ENCODE data around the gene ZNF488. TPM values are rescaled to one million over a fixed set of nuclear protein-coding genes. Genes with fewer than 3 reads are reported as not detected.

Gene ZNF488
- polyA plus RNA-seq, 1 of the 3 experiments (the other 2 are of a cell fraction): 0.59 TPM

- TF ChIP-seq RCOR1 (IDR thresholded peaks at IDR 0.05; ENCODE audit: low read length): no peak
- Histone ChIP-seq H3K79me2 (ENCODE audit: insufficient read depth) (no peaks in the 10 kb centered on the region), H3K27ac (ENCODE audit: low read depth in 2 of 2, low read length in 1 of 2) (no peak overlapping the region), H2AFZ (ENCODE audit: low read depth) (no peak overlapping the region), H3K4me3 (ENCODE audit: low read depth in 2 of 2, low read length in 1 of 2) (no peak overlapping the region), H3K36me3 (replicated peaks in 1 of 2; ENCODE audit: control insufficient read depth in 1 of 2, insufficient read depth in 2 of 2, low read length in 1 of 2) (no peaks in the 10 kb centered on the region), H3K9me3 (no peaks in the 10 kb centered on the region), H4K20me1 (ENCODE audit: insufficient read depth) (no peaks in the 10 kb centered on the region), H3K4me2 (no peak overlapping the region), H3K4me1 (ENCODE audit: control insufficient read depth in 1 of 2, insufficient read depth in 2 of 2, low read depth in 1 of 2, low read length in 1 of 2) (no peaks in the 10 kb centered on the region; a peak in 1 of 4 replicates), H3K9ac (no peak overlapping the region), H3K9me2 (no peaks in the 10 kb centered on the region), H3K27me3 (ENCODE audit: insufficient read depth) (no peaks in the 10 kb centered on the region), H3F3A (replicated peaks; ENCODE audit: insufficient read depth) (peaks cover 2% of the 10 kb centered on the region)
- 67% methylated on average over 4 of the region's 4 CpGs for WGBS (ENCODE audit: low lambda C conversion rate)
- no peak for DNase-seq
- POLR2A ChIA-PET: no interaction called here
- CTCF ChIA-PET: interaction anchor here (0.7 kb wide), 1 partner anchor 15 kb away, joined by 3 read pairs; no protein-coding TSS in a partner anchor
Observed at GRCh38 chr10:47423476-47423875, 39.4 kb upstream of the ZNF488 start.

GRCh38 chr10:47421057-47421952, 37.2 kb upstream of the ZNF488 start:
- ChIA-PET POLR2A (no interaction called here), CTCF (no interaction called here)
- Histone ChIP-seq H2AFZ (ENCODE audit: low read depth) (no peak overlapping the region), H3K27me3 (ENCODE audit: insufficient read depth) (no peaks in the 10 kb centered on the region), H3K36me3 (replicated peaks in 1 of 2; ENCODE audit: control insufficient read depth in 1 of 2, insufficient read depth in 2 of 2, low read length in 1 of 2) (no peaks in the 10 kb centered on the region), H3K4me1 (ENCODE audit: control insufficient read depth in 1 of 2, insufficient read depth in 2 of 2, low read depth in 1 of 2, low read length in 1 of 2) (no peaks in the 10 kb centered on the region; a peak in 1 of 4 replicates), H4K20me1 (ENCODE audit: insufficient read depth) (no peaks in the 10 kb centered on the region), H3K9me3 (no peaks in the 10 kb centered on the region), H3K4me3 (ENCODE audit: low read depth in 2 of 2, low read length in 1 of 2) (no peak overlapping the region), H3K27ac (ENCODE audit: low read depth in 2 of 2, low read length in 1 of 2) (no peak overlapping the region), H3K9ac (no peak overlapping the region), H3F3A (replicated peaks; ENCODE audit: insufficient read depth) (peaks cover 2% of the 10 kb centered on the region), H3K4me2 (0 out of 2 replicates have a peak overlapping the region, but pooled peaks have one; percentile 24), H3K9me2 (no peaks in the 10 kb centered on the region), H3K79me2 (ENCODE audit: insufficient read depth) (no peaks in the 10 kb centered on the region)
- TF ChIP-seq FOSL2 (IDR thresholded peaks at IDR 0.05; ENCODE audit: borderline replicate concordance, low read depth) (peak; percentile 22; the same call in 1 of the 2 replicates), GATA2 (CRISPR knock-in tag; IDR thresholded peaks at IDR 0.05) (no peak), RCOR1 (IDR thresholded peaks at IDR 0.05; ENCODE audit: low read length) (no peak), NFIC (IDR thresholded peaks at IDR 0.05; ENCODE audit: borderline replicate concordance) (no peak), POLR2AphosphoS5 (IDR thresholded peaks at IDR 0.05; ENCODE audit: low read depth, low read length) (no peak)
- 55% methylated on average over 5 of the region's 7 CpGs for WGBS (ENCODE audit: low lambda C conversion rate)
- DNase-seq: no peak

- no peaks in the 10 kb centered on the region for H3K9me2 ChIP-seq
- H3K9ac ChIP-seq: no peak overlapping the region
- no peaks in the 10 kb centered on the region for H3K27me3 ChIP-seq (ENCODE audit: insufficient read depth)
- 0 out of 2 replicates have a peak overlapping the region, but pooled peaks have one; percentile 24 for H3K4me2 ChIP-seq
- TF ChIP-seq RXRA (IDR thresholded peaks at IDR 0.05; ENCODE audit: borderline replicate concordance, low read depth): no peak
- no peak for TF ChIP-seq POLR2AphosphoS5 (IDR thresholded peaks at IDR 0.05; ENCODE audit: low read depth, low read length)
- peaks cover 2% of the 10 kb centered on the region for H3F3A ChIP-seq (replicated peaks; ENCODE audit: insufficient read depth)
- H3K27ac ChIP-seq (ENCODE audit: low read depth in 2 of 2, low read length in 1 of 2): no peak overlapping the region
- no peaks in the 10 kb centered on the region for H4K20me1 ChIP-seq (ENCODE audit: insufficient read depth)
- no peaks in the 10 kb centered on the region for H3K9me3 ChIP-seq
- no peaks in the 10 kb centered on the region for H3K79me2 ChIP-seq (ENCODE audit: insufficient read depth)
- no peaks in the 10 kb centered on the region for H3K36me3 ChIP-seq (replicated peaks in 1 of 2; ENCODE audit: control insufficient read depth in 1 of 2, insufficient read depth in 2 of 2, low read length in 1 of 2)
- ChIA-PET CTCF (no interaction called here), POLR2A (no interaction called here)
- H3K4me1 ChIP-seq (ENCODE audit: control insufficient read depth in 1 of 2, insufficient read depth in 2 of 2, low read depth in 1 of 2, low read length in 1 of 2): no peaks in the 10 kb centered on the region; a peak in 1 of 4 replicates
- WGBS (ENCODE audit: low lambda C conversion rate): 83% methylated on average over 9 of the region's 14 CpGs
- no peak overlapping the region for H3K4me3 ChIP-seq (ENCODE audit: low read depth in 2 of 2, low read length in 1 of 2)
- H2AFZ ChIP-seq (ENCODE audit: low read depth): no peak overlapping the region
- no peak for DNase-seq
Observed at GRCh38 chr10:47420305-47421056, 36.4 kb upstream of the ZNF488 start.
